HG03135 (cell line): ENCODE data around the gene QRFP.
"Not testable (repeated sequence)": the region's sequence is repeated elsewhere in the genome, so short reads cannot be mapped to it uniquely, and the experiment has no call there.

ENCODE experiments used
- ATAC-seq: cut with Tn5 transposase; IDR thresholded peaks from one replicate; pipeline ENCODE4 v1.9.1; 2021; ENCODE audit warnings: mild to moderate bottlenecking, moderate library complexity; ENCODE audit not compliant: unreplicated experiment

The QRFP gene

GRCh38 chr9:130920233-130920632 is 23.6 kb upstream of the QRFP start:
- ATAC-seq = no peak

GRCh38 chr9:130919559-130920145 is 23.0 kb upstream of the QRFP start:
- ATAC-seq = no peak

- no peak for ATAC-seq
Observed at GRCh38 chr9:130918826-130919558, 22.4 kb upstream of the QRFP start.

- no peak for ATAC-seq
Observed at GRCh38 chr9:130918101-130918825, 21.7 kb upstream of the QRFP start.

- ATAC-seq = no peak
Observed at GRCh38 chr9:130917168-130917960, 20.8 kb upstream of the QRFP start.

GRCh38 chr9:130915096-130915447 is 18.5 kb upstream of the QRFP start:
- no peak for ATAC-seq

- ATAC-seq = no peak
Observed at GRCh38 chr9:130914417-130915095, 17.9 kb upstream of the QRFP start.

GRCh38 chr9:130913599-130914416 is 17.2 kb upstream of the QRFP start:
- no peak for ATAC-seq

- ATAC-seq = no peak
Observed at GRCh38 chr9:130912932-130913598, 16.5 kb upstream of the QRFP start.

GRCh38 chr9:130911254-130912049 is 14.8 kb upstream of the QRFP start:
- no peak for ATAC-seq

- ATAC-seq = not testable (repeated sequence)
Observed at GRCh38 chr9:130910670-130911069, 14.1 kb upstream of the QRFP start.

- not testable (repeated sequence) for ATAC-seq
Observed at GRCh38 chr9:130910041-130910440, 13.4 kb upstream of the QRFP start.

GRCh38 chr9:130908878-130909355 is 12.3 kb upstream of the QRFP start:
- ATAC-seq = no peak

GRCh38 chr9:130908146-130908877 is 11.7 kb upstream of the QRFP start:
- ATAC-seq = no peak

GRCh38 chr9:130906735-130907416 is 10.3 kb upstream of the QRFP start:
- ATAC-seq = no peak

GRCh38 chr9:130905902-130906734 is 9.5 kb upstream of the QRFP start:
- ATAC-seq = no peak
